HEK293 (cell line): ENCODE measurements around the gene ELL.
A peak's percentile ranks its signal among the peaks of the same experiment; 100 is the strongest.

Source experiments
- BCL11B ChIP-seq: fragments of 450-650 bp; formaldehyde crosslinking; IDR thresholded peaks from 2 replicates; pipeline ENCODE4 v1.5.1; 2016; ENCODE audit warnings: low read depth, missing biosample characterization, missing genetic modification characterization
- CTCF ChIP-seq: fragments of 450-650 bp; formaldehyde crosslinking; IDR thresholded peaks from 2 replicates; pipeline ENCODE4 v1.5.1; 2016; ENCODE audit warnings: missing biosample characterization, missing genetic modification characterization
- GLIS1 ChIP-seq: fragments of 450-650 bp; formaldehyde crosslinking; IDR thresholded peaks from 2 replicates; pipeline ENCODE4 v1.5.1; 2016; ENCODE audit warnings: missing biosample characterization, missing genetic modification characterization
- TRIM28 ChIP-seq: IDR thresholded peaks from 2 replicates; pipeline ENCODE4 v1.6.1; 2011; ENCODE audit warnings: low read length, control low read depth, borderline replicate concordance
- ZBTB10 ChIP-seq: fragments of 450-650 bp; formaldehyde crosslinking; IDR thresholded peaks from 2 replicates; pipeline ENCODE4 v1.5.1; 2016; ENCODE audit warnings: missing biosample characterization, missing genetic modification characterization
- ZEB2 ChIP-seq: fragments of 450-650 bp; formaldehyde crosslinking; IDR thresholded peaks from 2 replicates; pipeline ENCODE4 v1.5.1; 2016; ENCODE audit warnings: missing biosample characterization, missing genetic modification characterization
- ZNF155 ChIP-seq: fragments of 450-650 bp; formaldehyde crosslinking; IDR thresholded peaks from 2 replicates; pipeline ENCODE4 v1.5.1; 2016; ENCODE audit warnings: missing biosample characterization, missing genetic modification characterization
- ZNF184 ChIP-seq: fragments of 450-650 bp; IDR thresholded peaks from 2 replicates; pipeline ENCODE4 v1.5.1; 2018; ENCODE audit warnings: missing biosample characterization, mild to moderate bottlenecking, missing genetic modification characterization
- ZNF2 ChIP-seq: fragments of 450-650 bp; formaldehyde crosslinking; IDR thresholded peaks from 2 replicates; pipeline ENCODE4 v1.5.1; 2016; ENCODE audit warnings: missing biosample characterization, missing genetic modification characterization
- ZNF24 ChIP-seq: fragments of 450-650 bp; formaldehyde crosslinking; IDR thresholded peaks from 2 replicates; pipeline ENCODE4 v1.5.1; 2016; ENCODE audit warnings: missing biosample characterization, missing genetic modification characterization
- ZNF311 ChIP-seq: fragments of 450-650 bp; formaldehyde crosslinking; IDR thresholded peaks from 2 replicates; pipeline ENCODE4 v1.5.1; 2017; ENCODE audit warnings: missing biosample characterization, missing genetic modification characterization, borderline replicate concordance
- ZNF366 ChIP-seq: fragments of 450-650 bp; formaldehyde crosslinking; conservative IDR thresholded peaks from 2 replicates; pipeline ENCODE4 v1.5.1; 2016; ENCODE audit warnings: missing biosample characterization, missing genetic modification characterization
- ZNF610 ChIP-seq: fragments of 450-650 bp; formaldehyde crosslinking; IDR thresholded peaks from 2 replicates; pipeline ENCODE4 v1.5.1; 2016; ENCODE audit warnings: missing biosample characterization, missing genetic modification characterization, borderline replicate concordance
- ZNF639 ChIP-seq: fragments of 450-650 bp; formaldehyde crosslinking; IDR thresholded peaks from 2 replicates; pipeline ENCODE4 v1.5.1; 2016; ENCODE audit warnings: missing biosample characterization, missing genetic modification characterization
- ZXDB ChIP-seq: fragments of 450-650 bp; formaldehyde crosslinking; IDR thresholded peaks from 2 replicates; pipeline ENCODE4 v1.5.1; 2016; ENCODE audit warnings: missing biosample characterization, missing genetic modification characterization
- TF ChIP-seq, protein P1 (sequence below): fragments of 450-650 bp; formaldehyde crosslinking; IDR thresholded peaks from 2 replicates; pipeline ENCODE4 v1.5.1; 2016; ENCODE audit warnings: missing biosample characterization, missing genetic modification characterization
- TF ChIP-seq, protein P2 (sequence below): fragments of 450-650 bp; formaldehyde crosslinking; IDR thresholded peaks from 2 replicates; pipeline ENCODE4 v1.5.1; 2016; ENCODE audit warnings: missing biosample characterization, missing genetic modification characterization, borderline replicate concordance
- TF ChIP-seq, protein P3 (sequence below): fragments of 450-650 bp; formaldehyde crosslinking; IDR thresholded peaks from 2 replicates; pipeline ENCODE4 v1.5.1; 2017; ENCODE audit warnings: missing biosample characterization, missing genetic modification characterization
- TF ChIP-seq, protein P4 (sequence below): fragments of 450-650 bp; formaldehyde crosslinking; IDR thresholded peaks from 2 replicates; pipeline ENCODE4 v1.5.1; 2016; ENCODE audit warnings: missing biosample characterization, missing genetic modification characterization
- TF ChIP-seq, protein P5 (sequence below): fragments of 450-650 bp; formaldehyde crosslinking; IDR thresholded peaks from 2 replicates; pipeline ENCODE4 v1.5.1; 2016; ENCODE audit warnings: missing biosample characterization, missing genetic modification characterization

ELL gene

GRCh38 chr19:18543814-18544475 is 22.1 kb upstream of the ELL start (continued):
- peak; percentile 29; the same call in 1 of the 2 replicates for TF ChIP-seq ZBTB10
- TF ChIP-seq ZEB2 (tag by site-specific recombination): peak; percentile 25; the same call in 1 of the 2 replicates
- TF ChIP-seq TRIM28: peak; percentile 59; the same call in 1 of the 2 replicates
- no peak for TF ChIP-seq ZNF311 (tag by site-specific recombination)
- TF ChIP-seq ZNF366: no peak; the same call in 1 of the 2 replicates
- TF ChIP-seq GLIS1: peak; percentile 34; the same call in 1 of the 2 replicates
- peak; percentile 79 for TF ChIP-seq CTCF (tag by site-specific recombination)
- TF ChIP-seq, protein P1, sequence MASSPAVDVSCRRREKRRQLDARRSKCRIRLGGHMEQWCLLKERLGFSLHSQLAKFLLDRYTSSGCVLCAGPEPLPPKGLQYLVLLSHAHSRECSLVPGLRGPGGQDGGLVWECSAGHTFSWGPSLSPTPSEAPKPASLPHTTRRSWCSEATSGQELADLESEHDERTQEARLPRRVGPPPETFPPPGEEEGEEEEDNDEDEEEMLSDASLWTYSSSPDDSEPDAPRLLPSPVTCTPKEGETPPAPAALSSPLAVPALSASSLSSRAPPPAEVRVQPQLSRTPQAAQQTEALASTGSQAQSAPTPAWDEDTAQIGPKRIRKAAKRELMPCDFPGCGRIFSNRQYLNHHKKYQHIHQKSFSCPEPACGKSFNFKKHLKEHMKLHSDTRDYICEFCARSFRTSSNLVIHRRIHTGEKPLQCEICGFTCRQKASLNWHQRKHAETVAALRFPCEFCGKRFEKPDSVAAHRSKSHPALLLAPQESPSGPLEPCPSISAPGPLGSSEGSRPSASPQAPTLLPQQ (tag by site-specific recombination): 0 out of 2 replicates have a peak, but pooled peaks have one; percentile 36
- TF ChIP-seq, protein P2, sequence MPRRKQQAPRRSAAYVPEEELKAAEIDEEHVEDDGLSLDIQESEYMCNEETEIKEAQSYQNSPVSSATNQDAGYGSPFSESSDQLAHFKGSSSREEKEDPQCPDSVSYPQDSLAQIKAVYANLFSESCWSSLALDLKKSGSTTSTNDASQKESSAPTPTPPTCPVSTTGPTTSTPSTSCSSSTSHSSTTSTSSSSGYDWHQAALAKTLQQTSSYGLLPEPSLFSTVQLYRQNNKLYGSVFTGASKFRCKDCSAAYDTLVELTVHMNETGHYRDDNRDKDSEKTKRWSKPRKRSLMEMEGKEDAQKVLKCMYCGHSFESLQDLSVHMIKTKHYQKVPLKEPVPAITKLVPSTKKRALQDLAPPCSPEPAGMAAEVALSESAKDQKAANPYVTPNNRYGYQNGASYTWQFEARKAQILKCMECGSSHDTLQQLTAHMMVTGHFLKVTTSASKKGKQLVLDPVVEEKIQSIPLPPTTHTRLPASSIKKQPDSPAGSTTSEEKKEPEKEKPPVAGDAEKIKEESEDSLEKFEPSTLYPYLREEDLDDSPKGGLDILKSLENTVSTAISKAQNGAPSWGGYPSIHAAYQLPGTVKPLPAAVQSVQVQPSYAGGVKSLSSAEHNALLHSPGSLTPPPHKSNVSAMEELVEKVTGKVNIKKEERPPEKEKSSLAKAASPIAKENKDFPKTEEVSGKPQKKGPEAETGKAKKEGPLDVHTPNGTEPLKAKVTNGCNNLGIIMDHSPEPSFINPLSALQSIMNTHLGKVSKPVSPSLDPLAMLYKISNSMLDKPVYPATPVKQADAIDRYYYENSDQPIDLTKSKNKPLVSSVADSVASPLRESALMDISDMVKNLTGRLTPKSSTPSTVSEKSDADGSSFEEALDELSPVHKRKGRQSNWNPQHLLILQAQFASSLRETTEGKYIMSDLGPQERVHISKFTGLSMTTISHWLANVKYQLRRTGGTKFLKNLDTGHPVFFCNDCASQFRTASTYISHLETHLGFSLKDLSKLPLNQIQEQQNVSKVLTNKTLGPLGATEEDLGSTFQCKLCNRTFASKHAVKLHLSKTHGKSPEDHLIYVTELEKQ (tag by site-specific recombination): no peak
- TF ChIP-seq ZNF184 (tag by site-specific recombination): no peak
- TF ChIP-seq, protein P3, sequence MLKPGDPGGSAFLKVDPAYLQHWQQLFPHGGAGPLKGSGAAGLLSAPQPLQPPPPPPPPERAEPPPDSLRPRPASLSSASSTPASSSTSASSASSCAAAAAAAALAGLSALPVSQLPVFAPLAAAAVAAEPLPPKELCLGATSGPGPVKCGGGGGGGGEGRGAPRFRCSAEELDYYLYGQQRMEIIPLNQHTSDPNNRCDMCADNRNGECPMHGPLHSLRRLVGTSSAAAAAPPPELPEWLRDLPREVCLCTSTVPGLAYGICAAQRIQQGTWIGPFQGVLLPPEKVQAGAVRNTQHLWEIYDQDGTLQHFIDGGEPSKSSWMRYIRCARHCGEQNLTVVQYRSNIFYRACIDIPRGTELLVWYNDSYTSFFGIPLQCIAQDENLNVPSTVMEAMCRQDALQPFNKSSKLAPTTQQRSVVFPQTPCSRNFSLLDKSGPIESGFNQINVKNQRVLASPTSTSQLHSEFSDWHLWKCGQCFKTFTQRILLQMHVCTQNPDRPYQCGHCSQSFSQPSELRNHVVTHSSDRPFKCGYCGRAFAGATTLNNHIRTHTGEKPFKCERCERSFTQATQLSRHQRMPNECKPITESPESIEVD: no peak
- TF ChIP-seq ZNF610 (tag by site-specific recombination): peak; percentile 16; the same call in 1 of the 2 replicates
- TF ChIP-seq ZNF155 (tag by site-specific recombination): no peak
- TF ChIP-seq ZNF639: no peak
- no peak for TF ChIP-seq ZNF2 (tag by site-specific recombination)
- TF ChIP-seq, protein P4, sequence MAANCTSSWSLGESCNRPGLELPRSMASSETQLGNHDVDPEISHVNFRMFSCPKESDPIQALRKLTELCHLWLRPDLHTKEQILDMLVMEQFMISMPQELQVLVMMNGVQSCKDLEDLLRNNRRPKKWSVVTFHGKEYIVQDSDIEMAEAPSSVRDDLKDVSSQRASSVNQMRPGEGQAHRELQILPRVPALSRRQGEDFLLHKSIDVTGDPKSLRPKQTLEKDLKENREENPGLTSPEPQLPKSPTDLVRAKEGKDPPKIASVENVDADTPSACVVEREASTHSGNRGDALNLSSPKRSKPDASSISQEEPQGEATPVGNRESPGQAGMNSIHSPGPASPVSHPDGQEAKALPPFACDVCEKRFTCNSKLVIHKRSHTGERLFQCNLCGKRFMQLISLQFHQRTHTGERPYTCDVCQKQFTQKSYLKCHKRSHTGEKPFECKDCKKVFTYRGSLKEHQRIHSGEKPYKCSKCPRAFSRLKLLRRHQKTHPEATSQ: no peak
- peak; percentile 48; the same call in 1 of the 2 replicates for TF ChIP-seq BCL11B
- TF ChIP-seq ZNF24: peak; percentile 76
- TF ChIP-seq, protein P5, sequence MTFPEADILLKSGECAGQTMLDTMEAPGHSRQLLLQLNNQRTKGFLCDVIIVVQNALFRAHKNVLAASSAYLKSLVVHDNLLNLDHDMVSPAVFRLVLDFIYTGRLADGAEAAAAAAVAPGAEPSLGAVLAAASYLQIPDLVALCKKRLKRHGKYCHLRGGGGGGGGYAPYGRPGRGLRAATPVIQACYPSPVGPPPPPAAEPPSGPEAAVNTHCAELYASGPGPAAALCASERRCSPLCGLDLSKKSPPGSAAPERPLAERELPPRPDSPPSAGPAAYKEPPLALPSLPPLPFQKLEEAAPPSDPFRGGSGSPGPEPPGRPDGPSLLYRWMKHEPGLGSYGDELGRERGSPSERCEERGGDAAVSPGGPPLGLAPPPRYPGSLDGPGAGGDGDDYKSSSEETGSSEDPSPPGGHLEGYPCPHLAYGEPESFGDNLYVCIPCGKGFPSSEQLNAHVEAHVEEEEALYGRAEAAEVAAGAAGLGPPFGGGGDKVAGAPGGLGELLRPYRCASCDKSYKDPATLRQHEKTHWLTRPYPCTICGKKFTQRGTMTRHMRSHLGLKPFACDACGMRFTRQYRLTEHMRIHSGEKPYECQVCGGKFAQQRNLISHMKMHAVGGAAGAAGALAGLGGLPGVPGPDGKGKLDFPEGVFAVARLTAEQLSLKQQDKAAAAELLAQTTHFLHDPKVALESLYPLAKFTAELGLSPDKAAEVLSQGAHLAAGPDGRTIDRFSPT (tag by site-specific recombination): peak; percentile 36; the same call in 1 of the 2 replicates
- peak; percentile 52; the same call in 1 of the 2 replicates for TF ChIP-seq ZXDB (tag by site-specific recombination)
